Neural cell (in vitro differentiated cells): ENCODE results near the gene CTNNA2. TPM values are rescaled to one million over a fixed set of nuclear protein-coding genes. Genes with fewer than 3 reads are reported as not detected.

Source experiments
- H2AFZ ChIP-seq: fragments of 200-600, 300-800 bp; sonication (generic), shearing (Covaris generic); 2 replicates; pipeline ENCODE4 v1.6.0; 2014; ENCODE audit warnings: low read depth, mild to moderate bottlenecking, antibody characterized with exemption, low read length, moderate library complexity
- H3F3A ChIP-seq: fragments of 200-600 bp; shearing (Covaris generic); 2 replicates; pipeline ENCODE4 v1.6.1; 2016; ENCODE audit warnings: mild to moderate bottlenecking, moderate library complexity, mixed read lengths, antibody characterized with exemption, low read length; ENCODE audit not compliant: insufficient read depth, poor library complexity, severe bottlenecking
- H3K27ac ChIP-seq: fragments of 200-600, 300-800 bp; sonication (generic), shearing (Covaris generic); 2 replicates; pipeline ENCODE4 v1.5.1; 2014; ENCODE audit warnings: mild to moderate bottlenecking, low read length, moderate library complexity
- H3K27me3 ChIP-seq: fragments of 300-800, 200-600 bp; sonication (generic), shearing (Covaris generic); 2 replicates; pipeline ENCODE4 v1.6.0; 2014; ENCODE audit warnings: mild to moderate bottlenecking, low read depth, low read length, moderate library complexity; ENCODE audit not compliant: insufficient read depth
- H3K36me3 ChIP-seq: fragments of 300-800, 200-600 bp; sonication (generic), shearing (Covaris generic); 2 replicates; pipeline ENCODE4 v1.5.1; 2014; ENCODE audit warnings: mild to moderate bottlenecking, antibody characterized with exemption, low read length, moderate library complexity; ENCODE audit not compliant: insufficient read depth
- H3K4me2 ChIP-seq: fragments of 300-800, 200-600 bp; sonication (generic), shearing (Covaris generic); 2 replicates; pipeline ENCODE4 v1.6.0; 2014; ENCODE audit warnings: mild to moderate bottlenecking, low read length
- H3K4me3 ChIP-seq: fragments of 300-800, 200-600 bp; sonication (generic), shearing (Covaris generic); 2 replicates; pipeline ENCODE4 v1.5.1; 2014; ENCODE audit warnings: mild to moderate bottlenecking, low read length, moderate library complexity
- H3K79me2 ChIP-seq: fragments of 200-600 bp; shearing (Covaris generic); replicated peaks from 2 replicates; pipeline ENCODE4 v1.6.0; 2014; ENCODE audit warnings: mild to moderate bottlenecking, low read length, moderate library complexity; ENCODE audit not compliant: insufficient read depth
- H3K9ac ChIP-seq: fragments of 300-800, 200-600 bp; sonication (generic), shearing (Covaris generic); 2 replicates; pipeline ENCODE4 v1.6.1; 2016; ENCODE audit warnings: mild to moderate bottlenecking, low read length, mixed read lengths
- H3K9me2 ChIP-seq: fragments of 200-600 bp; shearing (Covaris generic); 2 replicates; pipeline ENCODE4 v1.6.1; 2016; ENCODE audit warnings: mild to moderate bottlenecking, low read length, mixed read lengths; ENCODE audit not compliant: insufficient read depth
- H3K9me3 ChIP-seq: fragments of 200-600, 300-800 bp; sonication (generic), shearing (Covaris generic); 2 replicates; pipeline ENCODE4 v1.6.1; 2016; ENCODE audit warnings: mild to moderate bottlenecking, mixed run types, low read length, moderate library complexity, mixed read lengths
- H4K20me1 ChIP-seq: fragments of 200-600 bp; shearing (Covaris generic); 2 replicates; pipeline ENCODE4 v1.6.1; 2016; ENCODE audit warnings: mild to moderate bottlenecking, mixed run types; ENCODE audit not compliant: insufficient read depth
- EP300 ChIP-seq: fragments of 450-650 bp; conservative IDR thresholded peaks from 2 replicates; pipeline ENCODE4 v1.6.1; 2014; ENCODE audit warnings: antibody characterized with exemption, mild to moderate bottlenecking, moderate library complexity; ENCODE audit not compliant: poor library complexity, severe bottlenecking
- EZH2 ChIP-seq: fragments of 200-600, 300-800 bp; shearing (Covaris generic), sonication (generic); IDR thresholded peaks from 2 replicates; pipeline ENCODE4 v1.6.1; 2014; ENCODE audit warnings: antibody characterized with exemption, low read length, borderline replicate concordance, mild to moderate bottlenecking; ENCODE audit not compliant: insufficient read depth, poor library complexity, severe bottlenecking
- MXI1 ChIP-seq: fragments of 450-650 bp; conservative IDR thresholded peaks from 2 replicates; pipeline ENCODE4 v1.6.1; 2014; ENCODE audit warnings: antibody characterized with exemption, mild to moderate bottlenecking; ENCODE audit not compliant: poor library complexity, severe bottlenecking
- POLR2AphosphoS5 ChIP-seq: IDR thresholded peaks from 2 replicates; pipeline ENCODE4 v1.6.1; 2012
- RAD21 ChIP-seq: fragments of 450-650 bp; conservative IDR thresholded peaks from 2 replicates; pipeline ENCODE4 v1.6.1; 2014; ENCODE audit warnings: antibody characterized with exemption, mild to moderate bottlenecking, moderate library complexity
- SMC3 ChIP-seq: fragments of 450-650 bp; conservative IDR thresholded peaks from 2 replicates; pipeline ENCODE4 v1.6.1; 2014; ENCODE audit warnings: antibody characterized with exemption, mild to moderate bottlenecking, moderate library complexity; ENCODE audit not compliant: poor library complexity
- TAF1 ChIP-seq: IDR thresholded peaks from 2 replicates; pipeline ENCODE4 v1.6.1; 2012; ENCODE audit warnings: low read depth
- polyA plus RNA-seq: library from polyadenylated mRNA; depleted of rRNA; stranded (reverse); fragments of >200 nt; gene quantifications from 2 replicates; pipeline ENCODE4 v1.2.3, GENCODE V29; 2014
- TF ChIP-seq, protein P1 (sequence below): IDR thresholded peaks from 2 replicates; pipeline ENCODE4 v1.6.1; 2012; ENCODE audit warnings: borderline replicate concordance
- TF ChIP-seq, protein P2 (sequence below): fragments of 450-650 bp; IDR thresholded peaks from 2 replicates; pipeline ENCODE4 v1.5.1; 2014; ENCODE audit warnings: antibody characterized with exemption, mild to moderate bottlenecking, moderate library complexity; ENCODE audit not compliant: poor library complexity, severe bottlenecking

Gene CTNNA2
- polyA plus RNA-seq, 1 donor from 2014 or later: 194 TPM

DNA sequence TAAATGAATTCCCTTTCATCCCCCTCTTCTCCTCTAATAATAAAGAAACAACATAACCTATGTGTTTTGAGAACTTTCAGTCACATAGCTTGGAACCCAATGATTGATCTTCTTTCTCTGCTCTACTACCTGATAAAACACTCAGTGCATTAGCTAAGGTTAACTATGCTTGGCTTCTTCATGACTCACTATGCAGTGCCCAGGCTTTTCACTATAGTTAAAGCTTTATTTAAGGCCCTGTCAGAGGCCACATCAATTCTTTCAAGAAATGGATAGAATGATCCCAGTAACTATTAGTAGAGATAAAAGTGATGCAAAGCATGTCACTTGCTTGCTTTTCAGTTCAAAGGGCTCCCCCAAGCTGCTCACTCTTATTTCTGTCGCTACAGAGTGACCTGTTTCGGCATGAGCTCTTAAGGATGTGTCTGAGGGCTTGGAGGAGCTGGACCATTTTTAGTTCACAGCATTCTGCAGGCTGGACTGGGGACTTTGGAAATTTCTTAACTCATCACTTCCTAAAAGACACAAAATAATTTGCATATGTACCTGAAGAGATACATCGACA lies 407.7 kb downstream of the CTNNA2 start:
- Histone ChIP-seq H3K27me3 (no peaks in the 10 kb centered on the region), H3K9me2 (no peaks in the 10 kb centered on the region), H4K20me1 (no peaks in the 10 kb centered on the region), H3K9me3 (no peaks in the 10 kb centered on the region), H3K79me2 (no peaks in the 10 kb centered on the region), H3K36me3 (no peaks in the 10 kb centered on the region), H3K27ac (no peak overlapping the region), H3F3A (no peaks in the 10 kb centered on the region), H2AFZ (no peak overlapping the region), H3K4me2 (no peak overlapping the region), H3K9ac (no peak overlapping the region), H3K4me3 (no peak overlapping the region)
- TF ChIP-seq POLR2AphosphoS5: no peak
- TF ChIP-seq EP300: no peak
- TF ChIP-seq, protein P1, sequence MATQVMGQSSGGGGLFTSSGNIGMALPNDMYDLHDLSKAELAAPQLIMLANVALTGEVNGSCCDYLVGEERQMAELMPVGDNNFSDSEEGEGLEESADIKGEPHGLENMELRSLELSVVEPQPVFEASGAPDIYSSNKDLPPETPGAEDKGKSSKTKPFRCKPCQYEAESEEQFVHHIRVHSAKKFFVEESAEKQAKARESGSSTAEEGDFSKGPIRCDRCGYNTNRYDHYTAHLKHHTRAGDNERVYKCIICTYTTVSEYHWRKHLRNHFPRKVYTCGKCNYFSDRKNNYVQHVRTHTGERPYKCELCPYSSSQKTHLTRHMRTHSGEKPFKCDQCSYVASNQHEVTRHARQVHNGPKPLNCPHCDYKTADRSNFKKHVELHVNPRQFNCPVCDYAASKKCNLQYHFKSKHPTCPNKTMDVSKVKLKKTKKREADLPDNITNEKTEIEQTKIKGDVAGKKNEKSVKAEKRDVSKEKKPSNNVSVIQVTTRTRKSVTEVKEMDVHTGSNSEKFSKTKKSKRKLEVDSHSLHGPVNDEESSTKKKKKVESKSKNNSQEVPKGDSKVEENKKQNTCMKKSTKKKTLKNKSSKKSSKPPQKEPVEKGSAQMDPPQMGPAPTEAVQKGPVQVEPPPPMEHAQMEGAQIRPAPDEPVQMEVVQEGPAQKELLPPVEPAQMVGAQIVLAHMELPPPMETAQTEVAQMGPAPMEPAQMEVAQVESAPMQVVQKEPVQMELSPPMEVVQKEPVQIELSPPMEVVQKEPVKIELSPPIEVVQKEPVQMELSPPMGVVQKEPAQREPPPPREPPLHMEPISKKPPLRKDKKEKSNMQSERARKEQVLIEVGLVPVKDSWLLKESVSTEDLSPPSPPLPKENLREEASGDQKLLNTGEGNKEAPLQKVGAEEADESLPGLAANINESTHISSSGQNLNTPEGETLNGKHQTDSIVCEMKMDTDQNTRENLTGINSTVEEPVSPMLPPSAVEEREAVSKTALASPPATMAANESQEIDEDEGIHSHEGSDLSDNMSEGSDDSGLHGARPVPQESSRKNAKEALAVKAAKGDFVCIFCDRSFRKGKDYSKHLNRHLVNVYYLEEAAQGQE: no peak
- TF ChIP-seq, protein P2, sequence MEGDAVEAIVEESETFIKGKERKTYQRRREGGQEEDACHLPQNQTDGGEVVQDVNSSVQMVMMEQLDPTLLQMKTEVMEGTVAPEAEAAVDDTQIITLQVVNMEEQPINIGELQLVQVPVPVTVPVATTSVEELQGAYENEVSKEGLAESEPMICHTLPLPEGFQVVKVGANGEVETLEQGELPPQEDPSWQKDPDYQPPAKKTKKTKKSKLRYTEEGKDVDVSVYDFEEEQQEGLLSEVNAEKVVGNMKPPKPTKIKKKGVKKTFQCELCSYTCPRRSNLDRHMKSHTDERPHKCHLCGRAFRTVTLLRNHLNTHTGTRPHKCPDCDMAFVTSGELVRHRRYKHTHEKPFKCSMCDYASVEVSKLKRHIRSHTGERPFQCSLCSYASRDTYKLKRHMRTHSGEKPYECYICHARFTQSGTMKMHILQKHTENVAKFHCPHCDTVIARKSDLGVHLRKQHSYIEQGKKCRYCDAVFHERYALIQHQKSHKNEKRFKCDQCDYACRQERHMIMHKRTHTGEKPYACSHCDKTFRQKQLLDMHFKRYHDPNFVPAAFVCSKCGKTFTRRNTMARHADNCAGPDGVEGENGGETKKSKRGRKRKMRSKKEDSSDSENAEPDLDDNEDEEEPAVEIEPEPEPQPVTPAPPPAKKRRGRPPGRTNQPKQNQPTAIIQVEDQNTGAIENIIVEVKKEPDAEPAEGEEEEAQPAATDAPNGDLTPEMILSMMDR: no peak
- TF ChIP-seq MXI1: no peak
- TF ChIP-seq SMC3: no peak
- no peak for TF ChIP-seq RAD21
- no peak for TF ChIP-seq TAF1
- no peak for TF ChIP-seq EZH2

DNA sequence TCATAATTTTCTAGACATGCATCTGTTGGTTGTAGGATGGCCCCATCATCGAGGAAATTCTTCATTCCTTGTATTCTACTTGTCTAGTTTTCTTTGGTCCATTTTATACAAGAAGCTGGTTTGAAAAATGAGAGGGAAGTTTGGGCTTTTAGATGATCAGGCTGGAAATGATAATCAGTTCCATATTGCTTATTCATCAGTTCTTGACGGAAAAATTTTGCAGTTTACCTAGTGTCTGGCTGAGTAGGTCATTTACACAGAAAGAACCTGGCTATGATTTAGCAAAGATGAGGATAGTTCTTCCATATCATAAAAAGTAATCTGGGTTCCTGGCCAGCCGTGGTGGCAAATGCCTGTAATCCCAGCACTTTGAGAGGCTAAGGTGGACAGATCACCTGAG lies 416.8 kb downstream of the CTNNA2 start:
- Histone ChIP-seq H4K20me1 (no peaks in the 10 kb centered on the region), H2AFZ (no peak overlapping the region), H3K36me3 (no peaks in the 10 kb centered on the region), H3K9ac (no peak overlapping the region), H3K9me2 (no peaks in the 10 kb centered on the region), H3F3A (no peaks in the 10 kb centered on the region), H3K4me3 (no peak overlapping the region), H3K4me2 (no peak overlapping the region), H3K27ac (no peak overlapping the region), H3K79me2 (no peaks in the 10 kb centered on the region), H3K27me3 (no peaks in the 10 kb centered on the region), H3K9me3 (no peaks in the 10 kb centered on the region)
- TF ChIP-seq MXI1: no peak
- TF ChIP-seq RAD21: no peak
- no peak for TF ChIP-seq SMC3
- no peak for TF ChIP-seq EP300
- no peak for TF ChIP-seq EZH2
- TF ChIP-seq, protein P2: no peak
- TF ChIP-seq, protein P1: no peak
- TF ChIP-seq TAF1: no peak
- TF ChIP-seq POLR2AphosphoS5: no peak
